ENCODE measurements around the gene NPAS3.

The NPAS3 gene

GRCh38 chr14:33660248-33660647, 721.6 kb downstream of the NPAS3 start:
- Histone ChIP-seq H3K27ac (replicated peaks) (no peak overlapping the region), H3K27me3 (ENCODE audit: insufficient read depth, poor library complexity, severe bottlenecking) (no peaks in the 10 kb centered on the region), H3K4me3 (replicated peaks; ENCODE audit: insufficient read depth, low read length) (no peak overlapping the region)
- TF ChIP-seq SPI1 (IDR thresholded peaks at IDR 0.05; ENCODE audit: borderline replicate concordance, low read depth) = no peak
- TF ChIP-seq CTCF (IDR thresholded peaks at IDR 0.05; ENCODE audit: insufficient read depth, low read length) = no peak
- no peak for TF ChIP-seq GABPA (IDR thresholded peaks at IDR 0.05; ENCODE audit: low read depth)
- TF ChIP-seq REST (IDR thresholded peaks at IDR 0.05; ENCODE audit: insufficient replicate concordance, low read depth) = no peak
- no peak for DNase-seq (ENCODE audit: low read depth in 1 of 2, low spot score in 1 of 2)

GRCh38 chr14:33661101-33661500, 722.4 kb downstream of the NPAS3 start:
- H3K27me3 ChIP-seq (ENCODE audit: insufficient read depth, poor library complexity, severe bottlenecking) = no peaks in the 10 kb centered on the region
- no peak overlapping the region for H3K27ac ChIP-seq (replicated peaks)
- TF ChIP-seq GABPA (IDR thresholded peaks at IDR 0.05; ENCODE audit: low read depth) (no peak), REST (IDR thresholded peaks at IDR 0.05; ENCODE audit: insufficient replicate concordance, low read depth) (no peak), POLR2AphosphoS5 (IDR thresholded peaks at IDR 0.05; ENCODE audit: low read depth) (no peak), CTCF (IDR thresholded peaks at IDR 0.05; ENCODE audit: insufficient read depth, low read length) (no peak), SPI1 (IDR thresholded peaks at IDR 0.05; ENCODE audit: borderline replicate concordance, low read depth) (no peak)
- no peak for DNase-seq (ENCODE audit: low read depth in 1 of 2, low spot score in 1 of 2)
- no peak overlapping the region for H3K4me3 ChIP-seq (replicated peaks; ENCODE audit: insufficient read depth, low read length)

GRCh38 chr14:33668066-33668465, 729.4 kb downstream of the NPAS3 start:
- DNase-seq (ENCODE audit: low read depth in 1 of 2, low spot score in 1 of 2) = no peak
- no peaks in the 10 kb centered on the region for H3K27me3 ChIP-seq (ENCODE audit: insufficient read depth, poor library complexity, severe bottlenecking)

More at GRCh38 chr14:33668066-33668465, 729.4 kb downstream of the NPAS3 start:
- Histone ChIP-seq H3K4me3 (replicated peaks; ENCODE audit: insufficient read depth, low read length) (no peak overlapping the region), H3K27ac (replicated peaks) (no peak overlapping the region)
- TF ChIP-seq SPI1 (IDR thresholded peaks at IDR 0.05; ENCODE audit: borderline replicate concordance, low read depth) (no peak), REST (IDR thresholded peaks at IDR 0.05; ENCODE audit: insufficient replicate concordance, low read depth) (no peak), CTCF (IDR thresholded peaks at IDR 0.05; ENCODE audit: insufficient read depth, low read length) (no peak)

All from HL-60 (cell line).